HepG2 (cell line): ENCODE measurements around the gene HDLBP. TPM values are rescaled to one million over a fixed set of nuclear protein-coding genes. Genes with fewer than 3 reads are reported as not detected.

Source experiments
- DMAP1 ChIP-seq: IDR thresholded peaks from 2 replicates; pipeline ENCODE4 v1.6.1; 2016
- GABPA ChIP-seq, 2 experiments: IDR thresholded peaks; 2 replicates each; pipeline ENCODE4 v1.6.1; 2011 to 2016; ENCODE audit warnings: low read depth in 2 of 2, low read length in 1 of 2, missing biosample characterization in 1 of 2, missing genetic modification characterization in 1 of 2
- HDAC1 ChIP-seq: sonication (generic); formaldehyde crosslinking; IDR thresholded peaks from 2 replicates; pipeline ENCODE4 v1.5.1; 2020; ENCODE audit warnings: mild to moderate bottlenecking, missing genetic modification reagents
- MAZ ChIP-seq, 2 experiments: sonication (generic) in 1 of 2; formaldehyde crosslinking in 1 of 2; IDR thresholded peaks; 2 replicates each; pipeline versions ENCODE4 v1.5.0 to v1.6.1; 2012 to 2020; ENCODE audit warnings: low read depth in 2 of 2, mild to moderate bottlenecking in 2 of 2, borderline replicate concordance in 1 of 2, improper control_type of control experiment in 1 of 2, low read length in 1 of 2, missing genetic modification reagents in 1 of 2, moderate library complexity in 1 of 2
- NRL ChIP-seq: sonication (generic); formaldehyde crosslinking; IDR thresholded peaks from 2 replicates; pipeline ENCODE4 v1.5.0; 2020; ENCODE audit warnings: missing genetic modification reagents, mild to moderate bottlenecking, moderate library complexity, borderline replicate concordance
- RBM22 ChIP-seq: fragments of 200-400 bp; formaldehyde crosslinking; optimal IDR thresholded peaks from 2 replicates; pipeline ENCODE3; 2017; ENCODE audit warnings: mild to moderate bottlenecking, low read length, moderate library complexity
- RFXANK ChIP-seq: IDR thresholded peaks from 2 replicates; pipeline ENCODE4 v1.6.1; 2016
- SIN3A ChIP-seq: IDR thresholded peaks from 2 replicates; pipeline ENCODE4 v1.6.1; 2011; ENCODE audit warnings: low read depth, mild to moderate bottlenecking, control low read depth, low read length, borderline replicate concordance
- SSRP1 ChIP-seq: IDR thresholded peaks from 2 replicates; pipeline ENCODE4 v1.6.1; 2016; ENCODE audit warnings: control low read depth
- TRIM24 ChIP-seq: sonication (generic); formaldehyde crosslinking; IDR thresholded peaks from 2 replicates; pipeline ENCODE4 v1.8.0; 2022; ENCODE audit warnings: mild to moderate bottlenecking, missing genetic modification reagents
- XBP1 ChIP-seq: sonication (generic); formaldehyde crosslinking; IDR thresholded peaks from 2 replicates; pipeline ENCODE4 v1.5.0; 2020; ENCODE audit warnings: missing genetic modification reagents
- ZFP37 ChIP-seq: sonication (generic); formaldehyde crosslinking; IDR thresholded peaks from 2 replicates; pipeline ENCODE4 v1.4.0; 2020; ENCODE audit warnings: missing genetic modification reagents, borderline replicate concordance
- ZNF317 ChIP-seq: sonication (generic); formaldehyde crosslinking; IDR thresholded peaks from 2 replicates; pipeline ENCODE4 v1.5.0; 2020; ENCODE audit warnings: mild to moderate bottlenecking, missing genetic modification reagents
- ZNF570 ChIP-seq: sonication (generic); formaldehyde crosslinking; IDR thresholded peaks from 2 replicates; pipeline ENCODE4 v1.4.0; 2020; ENCODE audit warnings: mild to moderate bottlenecking, missing genetic modification reagents, borderline replicate concordance
- ZNF766 ChIP-seq: sonication (generic); formaldehyde crosslinking; IDR thresholded peaks from 2 replicates; pipeline ENCODE4 v1.5.0; 2020; ENCODE audit warnings: missing genetic modification reagents, borderline replicate concordance
- ZNF790 ChIP-seq: sonication (generic); formaldehyde crosslinking; IDR thresholded peaks from 2 replicates; pipeline ENCODE4 v1.8.0; 2022; ENCODE audit warnings: missing genetic modification reagents, mild to moderate bottlenecking, borderline replicate concordance
- polyA plus RNA-seq, 8 experiments: library from polyadenylated mRNA; depleted of rRNA in 3 of 8; stranded (reverse) in 7 of 8; unstranded in 1 of 8; fragments of >200 nt; fragmentation: Illumina TruSeq in 4 of 8; extraction: Trizol in 4 of 8; gene quantifications; 2 replicates each; pipeline versions ENCODE4 v1.2.1 to v1.2.3, GENCODE V29; 2011 to 2016; ENCODE audit warnings: low read depth in 4 of 8, missing spikeins in 1 of 8, mixed read lengths in 1 of 8; ENCODE audit not compliant: insufficient read depth in 1 of 8
- total RNA-seq, 5 experiments: library from RNA; depleted of rRNA; stranded (reverse); fragments of >200 nt; fragmentation: Illumina TruSeq; extraction: Trizol; gene quantifications; 2 replicates each; pipeline ENCODE4 v1.2.3, GENCODE V29; 2016; ENCODE audit warnings: low read depth in 1 of 5
- TF ChIP-seq, protein P1 (sequence below): sonication (generic); formaldehyde crosslinking; IDR thresholded peaks from 2 replicates; pipeline ENCODE4 v1.4.0; 2020; ENCODE audit warnings: missing genetic modification reagents, borderline replicate concordance
- TF ChIP-seq, protein P2 (sequence below): sonication (generic); formaldehyde crosslinking; IDR thresholded peaks from 2 replicates; pipeline ENCODE4 v1.4.0; 2020; ENCODE audit warnings: mild to moderate bottlenecking, low read depth, missing genetic modification reagents
- TF ChIP-seq, protein P3 (sequence below): sonication (generic); formaldehyde crosslinking; IDR thresholded peaks from 2 replicates; pipeline ENCODE4 v1.4.0; 2020; ENCODE audit warnings: missing genetic modification reagents
- TF ChIP-seq, protein P4 (sequence below): sonication (generic); formaldehyde crosslinking; IDR thresholded peaks from 2 replicates; pipeline ENCODE4 v1.5.1; 2020; ENCODE audit warnings: missing genetic modification reagents, mild to moderate bottlenecking, borderline replicate concordance
- TF ChIP-seq, protein P5 (sequence below): IDR thresholded peaks from 2 replicates; pipeline ENCODE4 v1.6.1; 2016; ENCODE audit warnings: missing compliant biosample characterization, missing genetic modification reagents, borderline replicate concordance

Gene HDLBP
- total and polyA plus RNA-seq, 2 of the 13 experiments (the other 11 are each of a cell fraction or from before 2014, with no cell fraction given): 464 to 707 TPM

DNA sequence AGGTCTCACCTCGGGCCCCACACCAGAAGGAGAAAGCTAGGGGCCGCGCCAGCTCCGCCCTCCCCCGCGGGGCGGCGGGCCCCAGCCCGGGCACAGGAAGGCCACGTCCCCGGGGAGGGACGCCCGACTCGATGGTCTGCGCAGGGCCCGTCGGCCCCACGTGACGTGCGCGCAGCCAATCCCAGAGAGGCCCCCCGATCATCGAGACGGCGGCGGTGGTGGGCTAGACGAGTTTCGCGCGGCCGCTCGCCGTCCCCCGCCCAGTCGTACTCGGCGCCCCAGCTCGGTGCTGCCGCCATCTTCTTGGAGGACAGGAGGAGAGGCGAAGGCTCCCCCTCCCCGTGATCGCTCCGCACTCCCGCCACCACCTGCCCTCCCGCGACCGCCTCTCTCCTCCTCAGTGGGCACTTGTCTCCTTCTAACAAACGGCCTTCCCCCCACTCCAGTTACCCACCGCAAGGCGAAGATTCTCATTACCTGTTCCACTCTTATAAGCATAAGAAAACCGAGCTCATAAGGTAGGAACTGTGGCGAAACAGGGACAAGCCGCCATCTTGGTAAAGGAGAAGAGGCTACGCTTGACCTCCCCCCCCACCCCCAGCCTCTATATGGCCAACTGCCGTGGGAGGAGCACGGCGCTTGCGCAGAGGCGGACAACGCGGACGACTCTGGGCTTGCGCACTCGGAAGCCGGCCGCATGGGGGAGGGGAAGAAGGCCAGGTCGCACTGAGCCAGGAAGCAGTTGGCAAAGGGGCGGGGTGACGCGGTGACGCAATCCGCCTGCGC is at the start of gene HDLBP (continued):
- TF ChIP-seq, protein P1, sequence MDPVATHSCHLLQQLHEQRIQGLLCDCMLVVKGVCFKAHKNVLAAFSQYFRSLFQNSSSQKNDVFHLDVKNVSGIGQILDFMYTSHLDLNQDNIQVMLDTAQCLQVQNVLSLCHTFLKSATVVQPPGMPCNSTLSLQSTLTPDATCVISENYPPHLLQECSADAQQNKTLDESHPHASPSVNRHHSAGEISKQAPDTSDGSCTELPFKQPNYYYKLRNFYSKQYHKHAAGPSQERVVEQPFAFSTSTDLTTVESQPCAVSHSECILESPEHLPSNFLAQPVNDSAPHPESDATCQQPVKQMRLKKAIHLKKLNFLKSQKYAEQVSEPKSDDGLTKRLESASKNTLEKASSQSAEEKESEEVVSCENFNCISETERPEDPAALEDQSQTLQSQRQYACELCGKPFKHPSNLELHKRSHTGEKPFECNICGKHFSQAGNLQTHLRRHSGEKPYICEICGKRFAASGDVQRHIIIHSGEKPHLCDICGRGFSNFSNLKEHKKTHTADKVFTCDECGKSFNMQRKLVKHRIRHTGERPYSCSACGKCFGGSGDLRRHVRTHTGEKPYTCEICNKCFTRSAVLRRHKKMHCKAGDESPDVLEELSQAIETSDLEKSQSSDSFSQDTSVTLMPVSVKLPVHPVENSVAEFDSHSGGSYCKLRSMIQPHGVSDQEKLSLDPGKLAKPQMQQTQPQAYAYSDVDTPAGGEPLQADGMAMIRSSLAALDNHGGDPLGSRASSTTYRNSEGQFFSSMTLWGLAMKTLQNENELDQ: peak; percentile 7; the same call in 1 of the 2 replicates
- TF ChIP-seq ZNF317 (CRISPR knock-in tag): peak; percentile 93
- TF ChIP-seq ZFP37: no peak; the same call in 1 of the 2 replicates
- TF ChIP-seq MAZ (IDR thresholded peaks at IDR 0.05; ENCODE audit: borderline replicate concordance, low read depth, low read length): peak; percentile 83
- peak; percentile 98 for TF ChIP-seq MAZ (CRISPR knock-in tag; IDR thresholded peaks at IDR 0.05; ENCODE audit: low read depth)
- TF ChIP-seq, protein P2, sequence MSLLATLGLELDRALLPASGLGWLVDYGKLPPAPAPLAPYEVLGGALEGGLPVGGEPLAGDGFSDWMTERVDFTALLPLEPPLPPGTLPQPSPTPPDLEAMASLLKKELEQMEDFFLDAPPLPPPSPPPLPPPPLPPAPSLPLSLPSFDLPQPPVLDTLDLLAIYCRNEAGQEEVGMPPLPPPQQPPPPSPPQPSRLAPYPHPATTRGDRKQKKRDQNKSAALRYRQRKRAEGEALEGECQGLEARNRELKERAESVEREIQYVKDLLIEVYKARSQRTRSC (CRISPR knock-in tag): peak; percentile 74; the same call in 1 of the 2 replicates
- no peak; the same call in 1 of the 2 replicates for TF ChIP-seq NRL
- TF ChIP-seq ZNF766 (CRISPR knock-in tag): no peak; the same call in 1 of the 2 replicates
- TF ChIP-seq RFXANK: peak; percentile 67; the same call in 1 of the 2 replicates
- TF ChIP-seq HDAC1 (CRISPR knock-in tag): peak; percentile 93
- peak; percentile 93; the same call in 1 of the 2 replicates for TF ChIP-seq ZNF790 (CRISPR knock-in tag)
- peak; percentile 92; the same call in 1 of the 2 replicates for TF ChIP-seq ZNF570 (CRISPR knock-in tag)
- TF ChIP-seq, protein P3, sequence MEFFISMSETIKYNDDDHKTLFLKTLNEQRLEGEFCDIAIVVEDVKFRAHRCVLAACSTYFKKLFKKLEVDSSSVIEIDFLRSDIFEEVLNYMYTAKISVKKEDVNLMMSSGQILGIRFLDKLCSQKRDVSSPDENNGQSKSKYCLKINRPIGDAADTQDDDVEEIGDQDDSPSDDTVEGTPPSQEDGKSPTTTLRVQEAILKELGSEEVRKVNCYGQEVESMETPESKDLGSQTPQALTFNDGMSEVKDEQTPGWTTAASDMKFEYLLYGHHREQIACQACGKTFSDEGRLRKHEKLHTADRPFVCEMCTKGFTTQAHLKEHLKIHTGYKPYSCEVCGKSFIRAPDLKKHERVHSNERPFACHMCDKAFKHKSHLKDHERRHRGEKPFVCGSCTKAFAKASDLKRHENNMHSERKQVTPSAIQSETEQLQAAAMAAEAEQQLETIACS (CRISPR knock-in tag): no peak; the same call in 1 of the 2 replicates
- no peak for TF ChIP-seq TRIM24
- TF ChIP-seq, protein P4, sequence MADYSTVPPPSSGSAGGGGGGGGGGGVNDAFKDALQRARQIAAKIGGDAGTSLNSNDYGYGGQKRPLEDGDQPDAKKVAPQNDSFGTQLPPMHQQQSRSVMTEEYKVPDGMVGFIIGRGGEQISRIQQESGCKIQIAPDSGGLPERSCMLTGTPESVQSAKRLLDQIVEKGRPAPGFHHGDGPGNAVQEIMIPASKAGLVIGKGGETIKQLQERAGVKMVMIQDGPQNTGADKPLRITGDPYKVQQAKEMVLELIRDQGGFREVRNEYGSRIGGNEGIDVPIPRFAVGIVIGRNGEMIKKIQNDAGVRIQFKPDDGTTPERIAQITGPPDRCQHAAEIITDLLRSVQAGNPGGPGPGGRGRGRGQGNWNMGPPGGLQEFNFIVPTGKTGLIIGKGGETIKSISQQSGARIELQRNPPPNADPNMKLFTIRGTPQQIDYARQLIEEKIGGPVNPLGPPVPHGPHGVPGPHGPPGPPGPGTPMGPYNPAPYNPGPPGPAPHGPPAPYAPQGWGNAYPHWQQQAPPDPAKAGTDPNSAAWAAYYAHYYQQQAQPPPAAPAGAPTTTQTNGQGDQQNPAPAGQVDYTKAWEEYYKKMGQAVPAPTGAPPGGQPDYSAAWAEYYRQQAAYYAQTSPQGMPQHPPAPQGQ (CRISPR knock-in tag): no peak
- TF ChIP-seq SIN3A: peak; percentile 72
- TF ChIP-seq GABPA (IDR thresholded peaks at IDR 0.05; ENCODE audit: low read depth, low read length): peak; percentile 67
- peak; percentile 85 for TF ChIP-seq GABPA (CRISPR knock-in tag; IDR thresholded peaks at IDR 0.05; ENCODE audit: low read depth)
- TF ChIP-seq RBM22: peak; percentile 86
- peak; percentile 98 for TF ChIP-seq DMAP1 (CRISPR knock-in tag)
- TF ChIP-seq XBP1 (CRISPR knock-in tag): no peak
- TF ChIP-seq, protein P5, sequence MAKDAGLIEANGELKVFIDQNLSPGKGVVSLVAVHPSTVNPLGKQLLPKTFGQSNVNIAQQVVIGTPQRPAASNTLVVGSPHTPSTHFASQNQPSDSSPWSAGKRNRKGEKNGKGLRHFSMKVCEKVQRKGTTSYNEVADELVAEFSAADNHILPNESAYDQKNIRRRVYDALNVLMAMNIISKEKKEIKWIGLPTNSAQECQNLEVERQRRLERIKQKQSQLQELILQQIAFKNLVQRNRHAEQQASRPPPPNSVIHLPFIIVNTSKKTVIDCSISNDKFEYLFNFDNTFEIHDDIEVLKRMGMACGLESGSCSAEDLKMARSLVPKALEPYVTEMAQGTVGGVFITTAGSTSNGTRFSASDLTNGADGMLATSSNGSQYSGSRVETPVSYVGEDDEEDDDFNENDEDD: peak; percentile 90; the same call in 1 of the 2 replicates
- peak; percentile 98 for TF ChIP-seq SSRP1 (CRISPR knock-in tag)
